ENCODE data around the gene ARFGEF3. TPM values are rescaled to one million over a fixed set of nuclear protein-coding genes. Genes with fewer than 3 reads are reported as not detected.
A peak's percentile ranks its signal among the peaks of the same experiment; 100 is the strongest.
"Not testable (repeated sequence)": the region's sequence is repeated elsewhere in the genome, so short reads cannot be mapped to it uniquely, and the experiment has no call there.

Gene ARFGEF3
- total RNA-seq, 2 donors from 2014 or later, result 13.5 to 21.8 TPM

GRCh38 chr6:138347864-138348263 lies 186.1 kb downstream of the ARFGEF3 start:
- DNase-seq (no peak), ATAC-seq (no peak)
- Histone ChIP-seq H3K4me1 (no peaks in the 10 kb centered on the region), H3K9me3 (no peaks in the 10 kb centered on the region), H3K4me3 (no peak overlapping the region), H3K27me3 (no peaks in the 10 kb centered on the region), H3K27ac (no peak overlapping the region), H3K36me3 (replicated peaks in 1 of 2; ENCODE audit: insufficient read depth in 1 of 2, low read depth in 2 of 2) (no peaks in the 10 kb centered on the region)
- WGBS, 2 donors, result 74 to 83% methylated on average over 2 of the region's 2 CpGs
- TF ChIP-seq POLR2A (IDR thresholded peaks at IDR 0.05), result no peak
- TF ChIP-seq, protein P1, sequence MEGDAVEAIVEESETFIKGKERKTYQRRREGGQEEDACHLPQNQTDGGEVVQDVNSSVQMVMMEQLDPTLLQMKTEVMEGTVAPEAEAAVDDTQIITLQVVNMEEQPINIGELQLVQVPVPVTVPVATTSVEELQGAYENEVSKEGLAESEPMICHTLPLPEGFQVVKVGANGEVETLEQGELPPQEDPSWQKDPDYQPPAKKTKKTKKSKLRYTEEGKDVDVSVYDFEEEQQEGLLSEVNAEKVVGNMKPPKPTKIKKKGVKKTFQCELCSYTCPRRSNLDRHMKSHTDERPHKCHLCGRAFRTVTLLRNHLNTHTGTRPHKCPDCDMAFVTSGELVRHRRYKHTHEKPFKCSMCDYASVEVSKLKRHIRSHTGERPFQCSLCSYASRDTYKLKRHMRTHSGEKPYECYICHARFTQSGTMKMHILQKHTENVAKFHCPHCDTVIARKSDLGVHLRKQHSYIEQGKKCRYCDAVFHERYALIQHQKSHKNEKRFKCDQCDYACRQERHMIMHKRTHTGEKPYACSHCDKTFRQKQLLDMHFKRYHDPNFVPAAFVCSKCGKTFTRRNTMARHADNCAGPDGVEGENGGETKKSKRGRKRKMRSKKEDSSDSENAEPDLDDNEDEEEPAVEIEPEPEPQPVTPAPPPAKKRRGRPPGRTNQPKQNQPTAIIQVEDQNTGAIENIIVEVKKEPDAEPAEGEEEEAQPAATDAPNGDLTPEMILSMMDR (IDR thresholded peaks at IDR 0.05), result no peak
- intact Hi-C loops (cut with DNase I), result no loop called here

DNA sequence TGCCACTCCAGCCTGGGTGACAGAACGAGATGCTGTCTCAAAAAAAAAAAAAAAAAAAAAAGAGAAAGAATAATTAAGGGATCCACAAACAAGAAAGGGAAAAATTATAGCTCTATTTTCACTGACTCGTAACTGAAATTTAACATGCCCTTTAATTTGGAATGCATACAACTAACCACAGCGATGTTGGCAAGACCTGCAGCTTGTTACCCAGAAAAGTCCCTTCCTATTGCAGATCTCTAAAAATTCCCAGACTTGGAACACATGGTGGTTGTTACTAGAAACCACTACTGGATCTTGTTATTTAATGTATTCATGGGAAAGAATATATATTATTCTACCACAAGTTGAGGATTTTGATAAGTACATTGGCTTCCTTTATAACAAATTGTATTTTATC lies 188.2 kb downstream of the ARFGEF3 start:
- WGBS, 2 donors, result 86 to 90% methylated on average over 3 of the region's 3 CpGs
- Histone ChIP-seq H3K4me1 (no peaks in the 10 kb centered on the region), H3K4me3 (no peak overlapping the region), H3K27ac (no peak overlapping the region), H3K9me3 (no peaks in the 10 kb centered on the region), H3K36me3 (replicated peaks in 1 of 2; ENCODE audit: insufficient read depth in 1 of 2, low read depth in 2 of 2) (no peaks in the 10 kb centered on the region), H3K27me3 (no peaks in the 10 kb centered on the region)
- TF ChIP-seq, protein P1 (IDR thresholded peaks at IDR 0.05), result no peak
- no peak for TF ChIP-seq POLR2A (IDR thresholded peaks at IDR 0.05)
- intact Hi-C loops (cut with DNase I), result no loop called here
- DNase-seq, result no peak
- ATAC-seq, result no peak

- TF ChIP-seq, protein P1 (IDR thresholded peaks at IDR 0.05), result no peak
- no peak for TF ChIP-seq POLR2A (IDR thresholded peaks at IDR 0.05)
- intact Hi-C loops (cut with DNase I), result no loop called here
- no peaks in the 10 kb centered on the region for H3K4me1 ChIP-seq
- H3K36me3 ChIP-seq (replicated peaks in 1 of 2; ENCODE audit: insufficient read depth in 1 of 2, low read depth in 2 of 2), result no peaks in the 10 kb centered on the region
- no peaks in the 10 kb centered on the region for H3K27me3 ChIP-seq
- H3K4me3 ChIP-seq, result no peak overlapping the region
- no peak overlapping the region for H3K27ac ChIP-seq
- no peak for ATAC-seq
- no peak for DNase-seq
- no peaks in the 10 kb centered on the region for H3K9me3 ChIP-seq
- 81 to 92% methylated on average over 1 of the region's 1 CpG for WGBS, 2 donors
Observed at GRCh38 chr6:138357928-138358327, 196.2 kb downstream of the ARFGEF3 start.

- H3K4me3 ChIP-seq; H3K4me1 ChIP-seq; H3K9me3 ChIP-seq; H3K27ac ChIP-seq; DNase-seq; H3K27me3 ChIP-seq; intact Hi-C loops (cut with DNase I); H3K36me3 ChIP-seq (replicated peaks in 1 of 2; ENCODE audit: insufficient read depth in 1 of 2, low read depth in 2 of 2); ATAC-seq: not testable (repeated sequence)
- whole genome bisulfite sequencing, 2 donors, result 93 to 95% methylated on average over 8 of the region's 8 CpGs
Observed at GRCh38 chr6:138368684-138369083, 206.9 kb downstream of the ARFGEF3 start.

DNA sequence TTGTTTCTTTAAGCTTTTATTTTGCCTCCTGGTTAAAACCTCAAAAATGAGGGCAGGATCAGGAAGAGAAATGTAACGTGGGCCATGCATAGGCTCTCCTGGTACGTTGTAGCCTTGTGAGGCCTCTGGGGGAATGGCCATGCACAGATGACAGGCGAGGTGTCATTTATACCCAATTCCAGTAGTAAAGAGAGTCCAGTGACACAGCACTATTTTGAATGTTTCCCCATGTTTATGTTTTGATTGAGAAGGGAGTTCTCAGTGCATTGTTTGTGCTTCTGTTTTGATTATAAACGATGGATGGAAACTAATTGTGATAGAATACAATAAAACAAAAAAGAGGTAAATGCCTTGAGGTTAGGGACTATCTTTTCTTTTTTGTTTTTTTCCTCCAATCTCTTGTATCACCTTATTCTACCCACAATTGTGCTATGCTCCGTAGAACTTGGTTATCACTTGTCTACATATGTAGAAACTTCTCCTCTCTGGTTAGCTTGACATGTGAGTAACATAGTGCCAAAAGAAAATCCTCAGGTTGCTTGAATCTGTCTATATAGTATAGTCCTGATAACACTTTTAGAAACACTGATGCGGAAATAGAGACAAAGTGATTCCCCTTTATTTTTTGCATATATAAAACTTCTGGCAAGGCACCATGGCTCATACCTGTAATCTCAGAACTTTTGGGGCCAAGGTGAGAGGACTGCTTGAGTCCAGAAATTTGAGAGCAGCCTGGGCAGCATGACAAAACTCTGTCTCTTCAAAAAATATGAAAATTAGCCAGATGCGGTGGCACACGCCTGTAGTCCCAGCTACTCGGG lies 209.1 kb downstream of the ARFGEF3 start:
- no peak for ATAC-seq
- Histone ChIP-seq H3K36me3 (replicated peaks in 1 of 2; ENCODE audit: insufficient read depth in 1 of 2, low read depth in 2 of 2) (no peaks in the 10 kb centered on the region), H3K27me3 (no peaks in the 10 kb centered on the region), H3K9me3 (no peaks in the 10 kb centered on the region), H3K4me3 (no peak overlapping the region), H3K27ac (no peak overlapping the region), H3K4me1 (peaks cover 10% of the 10 kb centered on the region)
- intact Hi-C loops (cut with DNase I), result no loop called here
- peak in 2 of 4 donors; percentile 8 to 27 for DNase-seq
- TF ChIP-seq, protein P1 (IDR thresholded peaks at IDR 0.05), result no peak
- no peak for TF ChIP-seq POLR2A (IDR thresholded peaks at IDR 0.05)
- WGBS, 2 donors, result 48 to 55% methylated on average over 9 of the region's 9 CpGs
